HG02678 (cell line): ENCODE results near the gene KRTAP6-3.

Experiments
- ATAC-seq: cut with Tn5 transposase; IDR thresholded peaks from one replicate; pipeline ENCODE4 v1.9.1; 2021; ENCODE audit warnings: mild to moderate bottlenecking, moderate library complexity; ENCODE audit not compliant: unreplicated experiment

Gene KRTAP6-3, protein sequence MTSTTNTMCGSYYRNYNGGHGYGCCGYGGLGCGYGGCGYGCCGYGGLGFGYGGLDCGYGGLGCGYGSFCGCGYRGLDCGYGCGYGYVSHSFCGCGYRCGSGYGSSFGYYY

GRCh38 chr21:30592140-30592539 is at the start of gene KRTAP6-3:
Gene KRTAP6-3 (plus strand): TSS chr21:30592440. CDS start chr21:30592446, 6 bp downstream.
- no peak for ATAC-seq

DNA sequence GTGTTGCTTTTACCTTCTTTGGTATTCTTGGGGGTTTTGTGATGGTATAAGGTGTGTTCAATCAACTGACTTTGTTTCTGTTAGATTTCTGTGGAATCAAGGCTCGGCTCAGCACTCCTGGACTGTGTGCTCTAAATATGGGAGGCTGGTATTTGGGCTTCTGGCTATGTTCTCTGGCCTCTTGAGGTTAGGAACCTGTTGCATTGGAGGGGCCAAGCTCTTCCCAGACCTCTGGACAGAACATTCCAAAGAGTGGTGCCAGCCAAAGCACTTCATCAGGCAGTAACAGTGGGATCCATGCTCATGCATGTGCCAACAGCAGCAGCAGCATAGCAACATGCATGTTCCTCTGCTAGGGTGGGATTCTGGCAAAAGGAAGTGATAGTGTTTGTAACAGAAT is 39.5 kb upstream of the KRTAP6-3 start:
- ATAC-seq = no peak

- no peak for ATAC-seq
Measured at GRCh38 chr21:30555095-30555494, 37.1 kb upstream of the KRTAP6-3 start.

DNA sequence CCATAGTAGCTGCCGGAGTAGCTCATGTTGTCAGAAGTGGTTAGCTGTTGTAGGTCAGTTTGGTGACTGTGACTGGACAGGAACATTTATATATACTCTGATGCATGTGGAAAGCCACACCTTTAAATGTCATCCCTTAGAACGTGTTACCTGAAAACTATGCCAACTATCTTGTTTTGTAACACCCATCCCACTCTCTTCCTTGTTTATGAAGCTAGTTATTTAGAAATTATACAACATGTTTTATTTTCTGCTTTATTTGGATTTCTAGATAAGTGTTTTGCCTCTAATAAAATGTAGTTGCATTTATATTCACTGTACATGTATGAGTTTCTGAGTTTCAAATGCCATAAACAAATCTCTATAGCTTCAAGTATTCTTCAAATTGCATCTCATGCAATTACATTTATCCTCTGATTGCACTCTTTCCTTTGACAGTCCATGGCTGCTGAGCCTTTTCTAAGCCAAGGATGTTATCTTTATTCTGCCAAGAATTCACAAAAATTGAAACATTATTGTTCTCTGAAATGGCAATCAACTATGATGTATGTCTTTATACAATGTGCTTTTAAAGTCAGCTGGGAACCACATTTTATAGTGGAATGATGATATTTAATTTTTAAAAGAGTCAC is 30.9 kb upstream of the KRTAP6-3 start, which contains the start of gene KRTAP19-7:
Gene KRTAP19-7, minus strand, starts transcription at position 51 of the 632 bp plus-strand sequence. Its CDS starts 25 bp downstream, at position 26.
- ATAC-seq = no peak

- ATAC-seq = no peak
Measured at GRCh38 chr21:30561957-30562356, 30.3 kb upstream of the KRTAP6-3 start.

- no peak for ATAC-seq
Measured at GRCh38 chr21:30563072-30563471, 29.2 kb upstream of the KRTAP6-3 start.

DNA sequence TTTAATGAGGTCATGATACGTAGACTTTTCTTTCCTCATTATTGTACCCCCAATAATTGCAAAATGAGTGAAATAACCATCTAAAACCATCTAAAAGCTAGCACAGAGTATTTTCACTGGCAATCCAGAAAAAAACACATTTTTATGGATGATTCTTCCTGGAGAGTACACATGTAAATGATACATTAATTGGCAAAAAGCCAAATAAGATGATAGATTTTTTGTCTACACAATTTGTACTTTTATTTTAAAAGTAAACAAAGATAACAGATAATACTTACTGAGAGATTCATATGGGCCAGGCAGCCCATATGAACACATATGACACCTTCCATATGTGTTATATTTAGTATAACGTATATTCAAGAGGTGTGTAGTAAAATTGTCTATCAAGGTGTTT is 28.6 kb upstream of the KRTAP6-3 start:
- ATAC-seq = no peak

GRCh38 chr21:30567617-30568016 is 24.6 kb upstream of the KRTAP6-3 start:
- ATAC-seq = no peak

GRCh38 chr21:30577766-30578165 is 14.5 kb upstream of the KRTAP6-3 start:
- no peak for ATAC-seq

GRCh38 chr21:30579346-30579745 is 12.9 kb upstream of the KRTAP6-3 start:
- ATAC-seq = no peak

DNA sequence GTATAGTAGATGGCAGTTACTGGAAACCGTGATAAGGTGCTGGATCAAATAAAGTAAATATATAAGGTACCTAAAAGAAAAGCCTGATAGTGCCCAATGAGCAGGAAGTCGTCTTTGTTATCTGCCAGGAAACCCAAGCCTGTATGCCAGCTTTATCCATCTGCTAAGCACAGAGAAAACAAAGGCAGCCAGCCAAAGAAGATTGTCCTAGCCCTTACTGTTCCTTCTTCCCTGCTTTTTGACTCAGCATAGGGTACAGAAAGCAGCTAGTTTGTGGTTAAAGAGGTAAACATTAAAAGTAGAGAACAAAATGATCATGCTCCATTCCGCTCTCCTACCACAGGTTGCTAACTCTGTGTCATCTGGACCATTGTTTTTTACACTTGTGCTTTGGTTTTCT is 12.1 kb upstream of the KRTAP6-3 start:
- ATAC-seq = no peak

- ATAC-seq = no peak
Measured at GRCh38 chr21:30582870-30583269, 9.4 kb upstream of the KRTAP6-3 start.

- no peak for ATAC-seq
Measured at GRCh38 chr21:30590297-30590696, 1.9 kb upstream of the KRTAP6-3 start, which contains the start of gene KRTAP22-2. Gene KRTAP22-2 (minus strand): TSS chr21:30590397.

DNA sequence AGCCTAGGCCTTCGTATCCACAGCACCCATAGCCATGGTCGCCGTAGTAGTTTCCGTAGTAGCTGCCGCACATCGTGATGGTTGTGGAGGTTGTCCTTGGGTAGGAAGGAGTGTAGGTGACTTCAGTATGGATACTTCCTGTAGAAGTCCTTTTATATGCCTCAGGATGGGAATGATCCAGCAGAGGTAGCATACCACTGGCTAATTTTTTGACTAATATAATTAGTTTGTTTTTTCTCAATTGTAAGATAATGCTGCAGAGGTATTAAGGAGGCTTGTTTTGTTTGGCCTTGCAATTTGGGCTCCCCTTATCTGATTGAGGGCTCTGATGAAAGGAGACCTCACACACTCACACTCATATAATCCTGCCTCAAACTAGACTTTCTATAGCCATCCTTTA is 6.6 kb downstream of the KRTAP6-3 start, which contains the start of gene KRTAP6-2:
Gene KRTAP6-2, minus strand, starts transcription at position 101 of the 400 bp plus-strand sequence. Its CDS starts 28 bp downstream, at position 73.
- ATAC-seq = no peak

DNA sequence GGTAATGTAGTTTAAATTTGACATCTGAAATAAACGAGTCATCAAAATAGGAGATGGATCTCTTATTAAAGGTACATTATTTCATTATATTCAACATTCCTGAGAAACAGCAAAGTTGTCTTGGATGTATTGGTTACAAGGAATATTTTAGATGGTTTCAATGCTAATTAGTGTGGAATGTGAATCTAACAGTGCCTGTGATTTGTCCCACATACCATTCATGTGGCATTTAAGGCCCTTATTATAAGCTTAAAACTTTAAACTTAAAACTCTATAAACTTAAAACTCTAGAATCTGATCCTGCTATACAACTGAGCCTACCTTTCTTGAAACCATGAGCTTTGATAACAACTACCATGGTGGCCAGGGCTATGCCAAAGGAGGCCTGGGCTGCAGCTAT is 8.5 kb downstream of the KRTAP6-3 start, which contains the start of gene KRTAP22-1:
Gene KRTAP22-1, plus strand, starts transcription at position 301 of the 400 bp plus-strand sequence.
- ATAC-seq = no peak

DNA sequence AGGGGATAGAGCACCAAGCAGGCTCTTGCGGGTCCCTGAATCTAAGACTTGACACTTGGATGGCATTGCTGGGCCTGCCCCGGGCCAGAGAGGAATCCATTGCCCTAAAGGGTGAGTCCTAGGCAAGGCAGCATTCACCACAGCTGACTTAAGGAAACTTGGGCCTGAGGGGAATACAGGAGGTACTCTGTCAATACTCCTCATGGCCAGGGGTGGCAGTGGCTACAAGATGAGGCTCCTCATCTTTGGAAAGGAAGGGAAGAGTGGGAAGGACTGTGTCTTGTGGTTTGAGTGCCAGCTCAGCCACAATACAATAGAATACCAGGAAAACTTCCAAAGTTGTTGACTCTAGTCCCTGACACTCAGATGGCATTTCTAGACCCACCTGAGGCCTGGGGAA is 13.7 kb downstream of the KRTAP6-3 start:
- no peak for ATAC-seq

GRCh38 chr21:30612132-30612531 is 19.9 kb downstream of the KRTAP6-3 start:
- ATAC-seq = no peak

- no peak for ATAC-seq
Measured at GRCh38 chr21:30613836-30614235, 21.6 kb downstream of the KRTAP6-3 start, which contains the start of gene KRTAP6-1. Gene KRTAP6-1 (minus strand): TSS chr21:30613930. CDS start chr21:30613904, 26 bp downstream.

GRCh38 chr21:30615199-30615598 is 23.0 kb downstream of the KRTAP6-3 start:
- no peak for ATAC-seq

GRCh38 chr21:30616125-30616524 is 23.9 kb downstream of the KRTAP6-3 start, which contains the start of gene KRTAP20-1:
Gene KRTAP20-1 (plus strand): TSS chr21:30616425. CDS start chr21:30616455, 30 bp downstream.
- no peak for ATAC-seq

DNA sequence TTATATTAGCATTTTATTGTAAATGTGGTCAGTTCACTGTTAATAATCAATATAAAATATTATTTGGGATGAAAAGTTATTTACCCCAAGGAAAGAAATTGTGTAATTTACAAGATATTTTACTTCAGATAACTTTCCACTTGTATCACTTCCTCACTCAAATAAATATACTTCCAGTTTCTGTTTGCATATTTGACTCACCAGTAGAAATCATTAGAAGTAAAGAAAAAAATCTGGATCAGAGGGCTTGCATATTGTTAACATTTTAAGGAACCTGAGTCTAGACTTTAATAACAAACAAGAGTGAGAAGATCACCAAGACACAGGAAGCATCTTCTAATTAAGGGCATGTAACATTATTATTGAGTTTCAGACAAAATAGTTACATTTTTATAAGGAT is 27.8 kb downstream of the KRTAP6-3 start:
- ATAC-seq = no peak

- ATAC-seq = no peak
Measured at GRCh38 chr21:30620522-30620921, 28.3 kb downstream of the KRTAP6-3 start, which contains the start of gene KRTAP20-4. Gene KRTAP20-4 (plus strand): TSS chr21:30620627.
